ENCODE measurements around the gene MDN1.
"Not testable (repeated sequence)": the region's sequence is repeated elsewhere in the genome, so short reads cannot be mapped to it uniquely, and the experiment has no call there.

MDN1 gene

DNA sequence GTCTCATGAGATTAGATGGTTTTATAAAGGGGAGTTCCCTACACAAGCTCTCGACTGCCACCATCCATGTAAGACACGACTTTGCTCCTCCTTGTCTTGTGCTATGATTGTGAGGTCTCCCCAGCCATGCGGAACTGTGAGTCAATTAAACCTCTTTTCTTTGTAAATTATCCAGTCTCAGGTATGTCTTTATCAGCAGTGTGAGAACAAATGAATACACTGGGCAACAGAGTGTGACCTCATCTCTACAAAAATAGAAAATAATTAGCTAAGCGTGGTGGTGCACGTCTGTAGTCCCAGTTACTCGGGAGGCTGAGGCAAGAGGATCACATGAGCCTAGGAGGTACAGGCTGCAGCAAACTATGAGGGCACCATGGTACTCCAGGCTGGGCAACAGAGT is 51.3 kb downstream of the MDN1 start:
- DNase-seq, result no peak

GRCh38 chr6:89763550-89763949 is 56.0 kb downstream of the MDN1 start:
- DNase-seq, result no peak

GRCh38 chr6:89758830-89759229 is 60.8 kb downstream of the MDN1 start:
- DNase-seq, result no peak

DNA sequence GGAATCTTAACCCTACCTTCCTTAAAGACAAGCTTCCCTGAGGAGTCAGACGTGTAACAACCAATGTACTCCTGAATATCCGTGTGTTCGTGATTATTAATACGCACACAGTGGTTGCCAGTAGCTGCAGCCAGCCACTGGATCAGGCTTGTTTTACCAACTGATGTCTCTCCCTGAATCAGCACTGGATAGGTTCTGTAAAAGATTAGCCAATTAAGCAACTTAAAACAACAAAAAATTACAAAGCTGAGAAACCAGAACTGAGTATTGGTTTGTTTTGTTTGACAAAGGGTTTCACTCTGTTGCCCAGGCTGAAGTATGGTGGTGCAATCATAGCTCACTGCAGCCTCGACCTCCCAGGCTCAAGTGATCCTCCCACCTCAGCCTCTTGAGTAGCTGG is 69.3 kb downstream of the MDN1 start:
- DNase-seq, result no peak

- DNase-seq, result no peak
Observed at GRCh38 chr6:89749918-89750317, 69.7 kb downstream of the MDN1 start.

DNA sequence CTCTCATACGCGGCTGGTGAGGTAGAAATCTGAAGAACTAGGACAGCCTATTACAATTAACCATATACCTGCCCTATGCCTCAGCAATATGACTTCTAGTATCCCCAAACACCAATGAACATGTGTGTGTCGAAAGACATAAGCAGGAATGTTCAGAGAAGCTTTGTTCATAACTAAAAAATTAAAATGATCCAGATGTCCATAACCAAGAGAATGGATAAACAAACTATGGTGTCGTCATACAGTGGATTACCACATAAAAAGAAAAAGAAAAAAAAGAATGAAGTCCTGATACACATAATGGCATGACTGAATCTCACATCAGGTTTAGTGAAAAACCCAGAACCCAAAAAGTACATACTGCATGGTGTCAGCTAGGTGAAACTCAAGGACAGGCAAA is 73.9 kb downstream of the MDN1 start:
- no peak for DNase-seq

GRCh38 chr6:89745096-89745495 is 74.5 kb downstream of the MDN1 start:
- no peak for DNase-seq

- no peak for DNase-seq
Observed at GRCh38 chr6:89736893-89737292, 82.7 kb downstream of the MDN1 start.

GRCh38 chr6:89734526-89734925 is 85.1 kb downstream of the MDN1 start:
- no peak for DNase-seq

GRCh38 chr6:89731924-89732567 is 87.5 kb downstream of the MDN1 start:
- no peak for DNase-seq

DNA sequence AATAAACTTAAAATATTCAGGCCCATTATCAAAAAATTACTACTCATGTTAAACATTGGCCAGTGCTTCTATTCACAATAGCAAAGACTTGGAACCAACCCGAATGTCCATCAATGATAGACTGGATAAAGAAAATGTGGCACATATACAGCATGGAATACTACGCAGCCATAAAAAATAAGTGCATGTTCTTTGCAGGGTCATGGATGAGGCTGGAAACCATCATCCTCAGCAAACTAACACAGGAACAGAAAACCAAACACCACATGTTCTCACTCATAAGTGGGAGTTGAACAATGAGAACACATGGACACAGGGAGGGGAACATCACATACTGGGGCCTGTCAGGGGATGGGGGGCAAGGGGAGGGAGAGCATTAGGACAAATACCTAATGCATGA is 88.3 kb downstream of the MDN1 start:
- DNase-seq, result not testable (repeated sequence)

DNA sequence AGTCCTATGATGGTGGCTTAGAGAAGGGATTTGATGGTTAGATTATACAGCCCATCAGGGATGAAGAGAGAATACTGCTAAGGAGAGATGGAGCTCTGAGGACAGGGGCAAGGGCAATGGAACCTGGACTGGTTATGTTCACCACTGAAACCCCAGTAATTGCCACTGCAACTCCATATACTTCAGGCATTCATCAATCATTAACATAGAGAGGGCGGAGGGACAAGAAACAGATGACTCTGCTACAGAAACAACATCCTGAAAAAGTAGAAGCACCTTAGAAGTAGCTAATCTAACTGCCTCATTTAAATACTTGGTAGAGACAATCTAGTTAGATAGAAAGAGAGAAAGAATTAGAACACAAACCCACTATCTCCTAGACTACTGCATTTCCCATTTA is 89.8 kb downstream of the MDN1 start:
- no peak for DNase-seq

GRCh38 chr6:89727501-89727900 is 92.1 kb downstream of the MDN1 start:
- no peak for DNase-seq

- no peak for DNase-seq
Observed at GRCh38 chr6:89724981-89725380, 94.6 kb downstream of the MDN1 start.

GRCh38 chr6:89723046-89723445 is 96.5 kb downstream of the MDN1 start:
- DNase-seq, result no peak

DNA sequence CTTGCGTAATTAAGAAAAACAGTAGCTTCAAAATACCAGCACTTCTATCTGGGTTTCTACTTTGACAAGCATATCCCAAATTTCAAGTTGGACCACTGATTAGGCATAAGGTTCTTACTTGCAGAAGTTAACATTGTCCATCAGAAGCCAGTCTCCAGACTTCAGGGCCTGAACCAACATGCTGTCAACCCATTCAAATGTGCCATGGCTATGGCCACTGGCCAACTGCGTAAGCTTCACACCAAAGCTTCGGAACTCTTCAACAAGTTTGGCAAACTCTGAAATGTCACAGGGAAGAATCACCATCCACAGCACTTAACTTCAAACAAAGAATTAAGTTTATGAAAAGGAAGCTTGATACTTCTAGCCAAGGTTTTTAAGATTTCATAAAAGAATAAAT is 103.1 kb downstream of the MDN1 start:
- no peak for DNase-seq

DNA sequence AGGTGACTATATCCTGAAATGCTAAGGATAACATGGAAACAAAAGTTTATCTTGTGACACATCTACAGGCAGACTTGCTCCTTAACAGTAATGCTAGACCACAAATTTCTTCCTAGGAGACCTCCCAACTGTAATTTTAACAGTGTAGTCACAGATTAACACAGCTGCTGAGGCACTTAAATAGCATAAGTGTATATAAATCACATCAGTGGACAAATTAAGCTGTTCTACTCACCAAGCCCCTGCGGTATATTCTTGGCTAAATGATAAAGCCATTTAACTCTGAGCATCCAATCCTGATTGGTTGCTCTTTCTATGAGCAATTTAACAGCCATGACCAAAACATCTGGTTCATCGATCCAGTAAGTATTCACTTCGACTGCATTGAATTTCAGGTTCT is 107.8 kb downstream of the MDN1 start:
- no peak for DNase-seq

DNA sequence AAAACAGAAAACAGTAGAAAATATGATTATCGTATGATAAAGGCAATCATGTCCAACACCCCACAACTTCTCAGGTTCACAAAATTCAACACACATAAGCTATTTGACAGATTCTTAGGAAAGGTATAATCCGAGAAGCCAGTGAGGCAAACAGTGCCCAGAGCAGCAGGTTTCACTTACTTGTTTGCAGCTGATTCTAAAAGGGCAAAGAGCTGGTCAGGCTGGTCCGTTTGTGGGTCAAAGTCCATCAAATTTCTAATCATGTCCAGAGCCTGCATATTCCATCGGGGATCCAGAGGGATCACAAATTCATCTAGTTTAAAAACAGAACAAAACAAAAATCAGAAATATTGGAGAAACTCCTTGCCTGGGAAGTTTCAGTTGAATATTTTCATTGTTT is 111.3 kb downstream of the MDN1 start:
- DNase-seq, result no peak

GRCh38 chr6:89707766-89708165 is 111.8 kb downstream of the MDN1 start:
- no peak for DNase-seq

GRCh38 chr6:89706121-89706520 is 113.5 kb downstream of the MDN1 start:
- no peak for DNase-seq

DNA sequence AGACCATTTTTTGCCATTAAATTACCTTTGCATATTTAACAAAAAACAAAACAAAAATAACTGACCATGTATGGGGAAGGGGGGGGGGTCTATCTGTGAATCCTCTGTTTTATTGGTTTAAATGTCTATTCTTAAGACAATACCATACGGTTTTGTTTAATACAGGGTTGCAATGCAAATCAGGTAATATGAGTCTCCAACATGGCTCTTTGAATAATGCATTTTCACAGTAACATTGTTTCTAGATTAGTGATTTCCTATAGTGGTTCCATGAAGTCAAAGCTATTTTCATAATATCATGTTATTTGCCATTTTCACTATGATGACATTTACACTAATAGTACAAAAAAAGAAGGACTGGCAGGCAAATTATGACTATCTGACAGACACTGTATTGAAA is 116.3 kb downstream of the MDN1 start:
- no peak for DNase-seq

GRCh38 chr6:89702349-89702748 is 117.2 kb downstream of the MDN1 start:
- DNase-seq, result no peak

GRCh38 chr6:89695667-89696066 is 123.9 kb downstream of the MDN1 start:
- no peak for DNase-seq

DNA sequence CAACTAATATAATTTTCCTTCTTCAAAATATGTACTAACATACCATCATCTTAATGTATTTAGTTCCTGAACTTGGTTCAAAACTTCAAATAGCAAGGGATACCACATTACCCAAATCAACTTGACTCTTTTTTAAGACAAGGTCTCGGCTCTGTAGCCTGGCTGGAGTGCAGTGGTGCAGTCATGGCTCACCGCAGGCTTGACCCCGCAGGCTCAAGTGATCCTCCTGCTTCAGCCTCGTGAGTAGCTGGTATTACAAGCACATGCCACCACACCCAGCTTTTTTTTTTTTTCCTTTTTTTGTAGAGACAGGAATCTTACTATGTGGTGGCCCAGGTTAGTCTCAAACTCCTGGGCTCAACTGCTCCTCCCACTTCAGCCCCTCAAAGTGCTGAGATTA is 125.2 kb downstream of the MDN1 start:
- no peak for DNase-seq

- no peak for DNase-seq
Observed at GRCh38 chr6:89693207-89693606, 126.4 kb downstream of the MDN1 start.

- no peak for DNase-seq
Observed at GRCh38 chr6:89692256-89692655, 127.3 kb downstream of the MDN1 start.
